H1 (cell line): ENCODE results near the gene KLHL21. TPM values are rescaled to one million over a fixed set of nuclear protein-coding genes. Genes with fewer than 3 reads are reported as not detected.

ENCODE experiments used
- ASH2L ChIP-seq: fragments of 200-600, 300-600 bp; sonication (generic); IDR thresholded peaks from one replicate; pipeline ENCODE4 v1.7.1; 2017; ENCODE audit warnings: low read length
- CTCF ChIP-seq, 3 experiments: IDR thresholded peaks; 1 replicate in 2 of 3; 2 replicates in 1 of 3; pipeline versions ENCODE4 v1.5.1 to v1.6.1; 2011; ENCODE audit warnings: low read length in 3 of 3, mild to moderate bottlenecking in 3 of 3, inconsistent platforms in 2 of 3, low read depth in 1 of 3, moderate library complexity in 1 of 3; ENCODE audit not compliant: insufficient read depth in 1 of 3; ENCODE audit errors: control extremely low read depth in 1 of 3
- PHF8 ChIP-seq: fragments of 200-600 bp; sonication (generic); conservative IDR thresholded peaks from 2 replicates; pipeline ENCODE4 v1.7.1; 2012; ENCODE audit warnings: low read depth, mild to moderate bottlenecking, inconsistent platforms, low read length, moderate library complexity
- RAD21 ChIP-seq, 2 experiments: IDR thresholded peaks in 1 of 2; conservative IDR thresholded peaks in 1 of 2; 2 replicates each; pipeline ENCODE4 v1.6.1; 2011; ENCODE audit warnings: low read depth in 2 of 2, low read length in 2 of 2, improper control_type of control experiment in 1 of 2, inconsistent platforms in 1 of 2, mild to moderate bottlenecking in 1 of 2, moderate library complexity in 1 of 2
- RNF2 ChIP-seq: fragments of 200-900, 300-1000 bp; sonication (generic); IDR thresholded peaks from 2 replicates; pipeline ENCODE4 v1.7.1; 2016; ENCODE audit warnings: borderline replicate concordance, low read depth, mild to moderate bottlenecking, antibody characterized with exemption, low read length; ENCODE audit not compliant: poor library complexity, severe bottlenecking; ENCODE audit errors: missing control alignments
- RXRA ChIP-seq: IDR thresholded peaks from 2 replicates; pipeline ENCODE4 v1.6.1; 2011; ENCODE audit warnings: low read depth, mild to moderate bottlenecking, low read length, moderate library complexity; ENCODE audit not compliant: insufficient read depth
- SAP30 ChIP-seq: fragments of 300-600 bp; sonication (generic); IDR thresholded peaks from 2 replicates; pipeline ENCODE4 v1.7.1; 2012; ENCODE audit warnings: low read length, moderate library complexity, mild to moderate bottlenecking, inconsistent platforms; ENCODE audit not compliant: insufficient read depth, insufficient replicate concordance
- polyA plus RNA-seq, 7 experiments: library from polyadenylated mRNA; depleted of rRNA in 3 of 7; stranded (reverse) in 5 of 7; unstranded in 2 of 7; fragments of >200 nt in 5 of 7; fragments of 200-250 nt in 2 of 7; gene quantifications; 1 replicate in 5 of 7; 2 replicates in 1 of 7; 4 replicates in 1 of 7; pipeline versions ENCODE4 v1.2.1 to v1.2.3, GENCODE V29; 2011 to 2013; ENCODE audit warnings: missing spikeins in 2 of 7, mixed read lengths in 2 of 7
- total RNA-seq: library from RNA; stranded (reverse); fragmentation: NEBNext Ultra II Directional; extraction: Animal tissue kit (Norgen Biotek cat#: 25700); gene quantifications from 2 replicates; pipeline ENCODE4 v1.2.1, GENCODE V29; 2021

KLHL21 gene
- total and polyA plus RNA-seq, 2 of the 8 experiments (the other 6 are each of a cell fraction or from before 2014, with no cell fraction given): 11.9 to 22.3 TPM

GRCh38 chr1:6634371-6635052 is 31.8 kb upstream of the KLHL21 start (continued):
- TF ChIP-seq CTCF (IDR thresholded peaks at IDR 0.05; ENCODE audit: control extremely low read depth in 1 of 3, insufficient read depth in 1 of 3, low read depth in 1 of 3, low read length in 3 of 3) (peak; percentile 53 to 68 (median 58)), ASH2L (no peak), RXRA (no peak), SAP30 (no peak), RNF2 (no peak), PHF8 (no peak), RAD21 (IDR thresholded peaks at IDR 0.05 in 1 of 2, conservative IDR thresholded peaks at IDR 0.05 in 1 of 2; ENCODE audit: low read depth in 2 of 2, low read length in 2 of 2) (peak; percentile 53 to 64)
